22Rv1 (cell line): ENCODE data around the gene FAM107B.

Experiments used
- H3K27ac ChIP-seq: fragments of 450-650 bp; 2 replicates; pipeline ENCODE4 v1.5.1; 2017
- CTCF ChIP-seq: fragments of 450-650 bp; IDR thresholded peaks from 2 replicates; pipeline ENCODE4 v1.5.1; 2017; ENCODE audit warnings: mild to moderate bottlenecking
- ZFX ChIP-seq: fragments of 450-650 bp; IDR thresholded peaks from 2 replicates; pipeline ENCODE4 v1.6.1; 2017; ENCODE audit warnings: antibody characterized with exemption, borderline replicate concordance

FAM107B gene

GRCh38 chr10:14510346-14510745 lies 264.4 kb downstream of the FAM107B start:
- TF ChIP-seq ZFX (no peak), CTCF (no peak)
- H3K27ac ChIP-seq: no peak overlapping the region

- no peak for TF ChIP-seq CTCF
- TF ChIP-seq ZFX: no peak
Measured at GRCh38 chr10:14508725-14509124, 266.0 kb downstream of the FAM107B start.

DNA sequence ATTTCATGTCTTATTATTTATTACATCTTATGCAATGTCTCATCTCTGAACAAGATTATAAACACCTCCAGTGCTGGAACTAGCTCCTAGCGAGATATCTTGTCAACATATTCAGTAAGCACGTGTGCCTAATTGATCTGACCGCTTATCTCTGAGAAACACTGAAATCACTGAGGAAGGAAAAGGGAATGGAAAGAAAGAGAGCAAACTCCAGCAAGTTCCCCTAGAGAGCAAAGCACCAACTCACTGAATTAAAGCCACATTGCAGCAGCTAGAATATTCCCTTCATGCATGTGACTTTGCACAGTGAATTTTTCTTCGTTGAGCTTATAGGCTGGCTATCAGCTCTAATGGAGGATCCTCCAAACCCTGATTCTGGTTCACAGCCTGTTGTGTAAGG lies 266.9 kb downstream of the FAM107B start:
- TF ChIP-seq CTCF: no peak
- TF ChIP-seq ZFX: no peak
- no peak overlapping the region for H3K27ac ChIP-seq

More at GRCh38 chr10:14508725-14509124, 266.0 kb downstream of the FAM107B start:
- no peak overlapping the region for H3K27ac ChIP-seq

DNA sequence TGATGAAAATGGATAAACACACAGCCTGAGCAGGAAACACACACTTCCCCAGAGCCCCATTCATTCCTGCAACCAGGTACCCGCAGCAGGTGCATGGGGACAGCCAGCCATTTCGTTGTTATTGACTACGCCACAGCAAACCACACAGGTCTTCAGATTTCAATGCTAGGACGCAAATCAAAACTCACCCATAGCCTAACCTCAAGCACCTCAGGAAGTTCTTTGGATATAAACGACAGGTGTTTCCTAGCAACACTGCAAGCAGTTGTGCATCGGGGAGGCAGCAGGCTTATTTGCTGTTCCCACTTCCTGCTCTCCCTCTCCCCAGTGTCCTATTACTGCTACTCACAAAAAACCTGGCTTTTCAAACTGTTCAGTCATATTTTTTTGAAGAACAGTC lies 267.5 kb downstream of the FAM107B start:
- H3K27ac ChIP-seq: no peak overlapping the region
- TF ChIP-seq CTCF (no peak), ZFX (no peak)

DNA sequence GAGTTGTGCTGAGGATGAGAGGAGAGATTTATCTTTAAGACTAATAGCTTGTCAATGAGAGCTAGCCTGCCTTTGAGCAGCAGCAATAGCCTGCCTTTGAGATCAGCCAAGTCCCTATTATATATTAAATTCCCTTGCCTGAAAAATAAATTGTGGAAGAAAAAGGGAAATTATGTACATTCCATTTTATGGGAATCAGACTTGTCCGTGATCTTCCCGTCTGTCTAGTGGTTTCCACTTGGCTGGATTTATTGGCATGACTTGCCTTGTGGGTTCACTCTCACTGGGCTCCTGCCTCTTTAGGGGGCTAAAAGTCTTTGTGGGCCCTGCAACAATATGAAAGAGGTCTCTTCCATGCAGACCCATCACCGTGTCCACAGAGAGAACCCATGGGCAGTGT lies 272.3 kb downstream of the FAM107B start:
- TF ChIP-seq CTCF (no peak), ZFX (no peak)
- H3K27ac ChIP-seq: no peak overlapping the region

GRCh38 chr10:14500172-14500765 lies 274.4 kb downstream of the FAM107B start:
- TF ChIP-seq ZFX (no peak), CTCF (no peak)
- no peak overlapping the region for H3K27ac ChIP-seq

- TF ChIP-seq CTCF: no peak
- no peak for TF ChIP-seq ZFX
- no peak overlapping the region for H3K27ac ChIP-seq
Measured at GRCh38 chr10:14499601-14499904, 275.1 kb downstream of the FAM107B start.
